ENCODE data around the gene SS18L1. TPM values are rescaled to one million over a fixed set of nuclear protein-coding genes. Genes with fewer than 3 reads are reported as not detected.

Gene SS18L1
- total RNA-seq, 2 donors from 2014 or later, result 7.6 to 7.7 TPM

- peak in 1 of 2 donors; percentile 46 for ATAC-seq
- intact Hi-C loops (cut with DNase I), result no loop called here
- DNase-seq, result no peak
Observed at GRCh38 chr20:62133051-62133845, 10.3 kb upstream of the SS18L1 start.

DNA sequence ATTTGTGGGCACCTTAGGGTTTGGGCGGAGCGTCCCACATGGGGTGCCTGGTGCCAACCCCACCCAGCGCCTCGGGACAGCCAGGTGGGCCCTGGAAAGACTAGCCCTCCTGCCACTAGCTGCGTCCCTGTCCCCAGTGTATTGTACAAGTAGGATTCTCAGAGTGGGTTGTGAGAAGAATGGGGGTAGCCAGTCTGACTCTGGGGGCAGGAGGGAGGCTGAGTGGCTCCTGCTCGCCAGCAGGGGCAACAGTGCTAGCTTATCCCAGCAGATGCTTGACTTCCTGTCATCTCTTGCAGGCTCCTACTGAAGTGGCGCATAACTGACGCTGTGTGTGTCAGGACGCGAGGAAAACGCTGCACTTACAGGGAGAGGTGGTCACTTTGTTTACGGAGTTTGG is 9.7 kb upstream of the SS18L1 start:
- DNase-seq (no peak), ATAC-seq (peak; percentile 23 to 67)
- intact Hi-C loops (cut with DNase I), result no loop called here

GRCh38 chr20:62134735-62135231 is 8.8 kb upstream of the SS18L1 start:
- DNase-seq (no peak), ATAC-seq (peak; percentile 17 to 44)
- intact Hi-C loops (cut with DNase I), result loop anchor here (5.0 kb wide), 3 partner anchors 72 to 122 kb away; no protein-coding TSS in a partner anchor

- DNase-seq (no peak), ATAC-seq (no peak)
- intact Hi-C loops (cut with DNase I), result loop anchor here (5.0 kb wide), 3 partner anchors 73 to 123 kb away; no protein-coding TSS in a partner anchor
Observed at GRCh38 chr20:62135573-62136266, 7.8 kb upstream of the SS18L1 start.

DNA sequence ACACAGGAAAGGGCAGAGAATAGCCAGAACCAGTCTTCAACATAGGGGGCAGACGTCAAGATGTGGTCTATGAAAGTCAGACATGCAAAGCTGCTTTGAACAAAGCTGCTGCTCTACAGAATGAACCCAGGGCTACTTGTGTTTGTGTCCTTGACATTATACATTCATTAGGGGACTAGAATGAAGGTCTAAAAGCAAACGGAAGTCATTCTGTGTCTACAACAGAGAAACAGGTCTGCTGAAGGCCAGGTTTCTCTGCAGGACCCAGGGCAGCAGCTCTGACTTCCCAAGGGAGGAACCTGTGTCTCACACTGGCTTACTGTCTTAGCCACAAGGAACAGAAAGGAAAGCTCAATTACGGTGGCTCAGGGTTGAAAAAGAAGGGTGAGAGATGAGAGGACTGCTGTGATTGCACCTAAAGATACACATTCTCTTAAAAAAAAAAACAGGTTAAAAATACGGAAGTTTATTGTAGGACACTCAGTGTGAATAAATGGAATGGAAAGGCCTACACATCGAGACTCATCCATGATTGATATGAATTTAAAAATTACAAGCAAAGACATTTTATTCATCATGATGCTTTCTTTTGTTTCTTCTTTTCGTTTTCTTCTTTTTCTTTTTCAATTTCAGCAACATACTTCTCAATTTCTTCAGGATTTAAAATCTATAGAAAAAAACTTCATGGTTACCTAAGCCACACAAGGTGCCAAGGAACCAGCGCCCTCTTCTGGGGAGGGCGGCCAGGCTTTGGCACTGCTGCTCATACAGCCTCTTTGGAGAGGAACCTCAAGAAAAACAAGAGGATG is 7.1 kb upstream of the SS18L1 start:
- intact Hi-C loops (cut with DNase I), result loop anchor here (5.0 kb wide), 3 partner anchors 74 to 124 kb away; no protein-coding TSS in a partner anchor
- DNase-seq (peak; percentile 66), ATAC-seq (peak; percentile 32 to 34)

DNA sequence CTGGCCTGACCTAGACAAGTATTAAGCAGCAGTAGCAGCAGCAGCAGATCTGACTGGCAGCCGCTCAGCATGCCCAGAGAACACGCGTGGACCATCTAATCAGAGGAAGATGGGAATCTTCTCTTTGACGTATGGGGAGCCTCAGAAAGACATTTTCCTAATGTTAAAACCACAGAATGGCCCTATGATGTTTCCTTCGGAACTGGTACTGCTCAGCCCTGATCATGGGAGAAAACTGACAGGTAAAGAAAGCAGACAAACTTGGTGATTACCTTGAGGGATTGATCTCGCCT is 6.5 kb upstream of the SS18L1 start:
- intact Hi-C loops (cut with DNase I), result loop anchor here (5.0 kb wide), 3 partner anchors 75 to 125 kb away; no protein-coding TSS in a partner anchor
- ATAC-seq, result no peak
- DNase-seq, result no peak

GRCh38 chr20:62137478-62138203 is 5.9 kb upstream of the SS18L1 start:
- ATAC-seq, result no peak

GRCh38 chr20:62138204-62138543 is 5.4 kb upstream of the SS18L1 start:
- intact Hi-C loops (cut with DNase I), result loop anchor here (5.0 kb wide), 3 partner anchors 76 to 126 kb away; no protein-coding TSS in a partner anchor

More at GRCh38 chr20:62137478-62138203, 5.9 kb upstream of the SS18L1 start:
- no peak for DNase-seq
- intact Hi-C loops (cut with DNase I), result loop anchor here (5.0 kb wide), 3 partner anchors 75 to 125 kb away; no protein-coding TSS in a partner anchor

DNA sequence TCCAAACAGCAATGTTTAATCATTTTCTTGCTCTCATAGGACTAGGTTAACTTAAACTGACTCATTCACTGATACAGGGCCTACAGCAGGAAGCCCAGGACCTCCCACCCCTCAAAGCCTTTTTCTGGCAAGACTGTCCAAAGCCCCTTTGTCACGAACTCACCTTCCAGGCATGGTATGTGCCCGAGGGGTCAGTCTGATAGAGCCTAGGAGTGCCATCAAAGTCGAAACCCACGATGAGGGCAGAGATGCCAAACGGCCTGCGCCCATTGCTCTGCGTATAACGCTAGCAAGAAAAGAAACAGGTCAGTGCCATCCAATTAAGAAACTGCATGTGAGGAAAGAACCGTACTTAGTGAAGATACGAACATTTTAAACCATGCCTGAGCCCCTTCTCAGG is 4.7 kb upstream of the SS18L1 start:
- ATAC-seq, result no peak
- no peak for DNase-seq
- intact Hi-C loops (cut with DNase I), result loop anchor here (5.0 kb wide), 3 partner anchors 77 to 127 kb away; no protein-coding TSS in a partner anchor

More at GRCh38 chr20:62138204-62138543, 5.4 kb upstream of the SS18L1 start:
- DNase-seq, result no peak
- no peak for ATAC-seq

GRCh38 chr20:62139636-62140035 is 3.9 kb upstream of the SS18L1 start:
- ATAC-seq, result no peak
- intact Hi-C loops (cut with DNase I), result loop anchor here (5.0 kb wide), 3 partner anchors 77 to 127 kb away; no protein-coding TSS in a partner anchor

DNA sequence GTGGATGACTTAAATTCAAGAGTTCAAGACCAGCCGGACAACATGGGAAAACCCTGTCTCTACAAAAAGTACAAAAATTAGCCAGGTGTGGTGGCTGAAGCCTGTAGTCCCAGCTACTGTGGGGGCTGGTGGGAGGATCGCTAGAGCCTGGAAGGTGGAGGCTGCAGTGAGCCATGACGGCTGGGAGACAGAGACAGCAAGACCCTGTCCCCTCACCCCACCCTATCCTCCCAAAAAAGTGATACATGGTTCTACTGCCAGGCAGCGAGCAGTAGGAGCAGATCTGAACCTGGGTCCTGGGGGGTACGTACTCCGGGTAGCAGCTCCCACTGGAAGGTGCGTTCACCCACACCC is 2.5 kb upstream of the SS18L1 start:
- ATAC-seq (no peak), DNase-seq (no peak)
- intact Hi-C loops (cut with DNase I), result no loop called here

More at GRCh38 chr20:62139636-62140035, 3.9 kb upstream of the SS18L1 start:
- no peak for DNase-seq

- ATAC-seq, result peak in 1 of 2 donors; percentile 1
Observed at GRCh38 chr20:62141397-62142251, 1.9 kb upstream of the SS18L1 start.

GRCh38 chr20:62142252-62143080 is 1.1 kb upstream of the SS18L1 start:
- peak; percentile 10 to 16 for ATAC-seq
- no peak for DNase-seq

More at GRCh38 chr20:62141397-62142251, 1.9 kb upstream of the SS18L1 start:
- intact Hi-C loops (cut with DNase I), result no loop called here
- no peak for DNase-seq

DNA sequence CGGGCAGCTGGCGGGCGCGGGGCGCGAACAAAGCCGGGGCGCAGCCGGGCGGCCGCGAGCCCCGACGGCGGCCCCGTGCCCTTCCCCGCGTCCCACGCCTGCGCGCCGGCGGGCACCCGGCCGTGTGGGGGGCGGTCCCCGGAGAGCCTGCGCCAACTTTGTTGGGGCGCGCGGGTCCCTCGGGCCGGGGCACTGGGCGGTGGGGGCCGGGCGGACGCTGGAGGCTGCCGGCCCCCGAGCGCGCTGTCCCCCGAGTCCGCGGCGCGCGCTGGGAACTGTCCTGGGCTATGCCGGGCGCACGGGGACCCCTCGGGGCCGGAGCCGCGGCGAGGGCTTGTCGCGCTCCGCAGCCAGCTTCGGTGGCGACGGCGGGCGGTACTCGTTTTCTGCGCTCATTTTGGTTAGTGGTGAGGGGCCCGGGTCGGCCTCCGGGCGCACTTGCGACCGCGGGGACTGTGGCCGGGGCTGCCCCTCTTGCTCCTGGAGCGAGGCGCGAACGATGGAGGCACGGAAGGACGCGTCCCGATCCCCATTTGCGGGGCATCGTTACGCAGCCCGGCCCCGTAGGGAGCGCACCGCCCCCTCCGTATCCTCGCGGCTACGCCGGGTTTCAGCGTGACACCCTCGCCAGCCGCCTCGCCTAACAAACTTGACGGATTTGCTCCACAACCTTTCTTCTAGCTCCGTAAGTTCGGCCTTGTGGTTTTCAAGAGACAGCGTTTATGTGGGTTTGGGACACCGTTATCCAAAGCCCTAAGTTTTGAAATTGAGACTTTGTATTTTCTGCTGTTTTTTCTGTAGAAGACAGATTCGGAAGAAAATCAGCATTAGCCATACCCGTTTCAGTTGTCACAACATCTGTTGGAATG is 622 bp downstream of the SS18L1 start:
- ATAC-seq (peak; percentile 39 to 40), DNase-seq (peak; percentile 73)
- intact Hi-C loops (cut with DNase I), result no loop called here

More at GRCh38 chr20:62142252-62143080, 1.1 kb upstream of the SS18L1 start:
- intact Hi-C loops (cut with DNase I), result no loop called here

- intact Hi-C loops (cut with DNase I), result no loop called here
- no peak for DNase-seq
- no peak for ATAC-seq
Observed at GRCh38 chr20:62145688-62146018, 2.1 kb downstream of the SS18L1 start.

Measured in left cardiac atrium (tissue), 4 donors.